Kidney tubule cell (primary cell): Measurements from ENCODE around the gene CHD2.
"Not testable (repeated sequence)": the region's sequence is repeated elsewhere in the genome, so short reads cannot be mapped to it uniquely, and the experiment has no call there.

Experiments used
- DNase-seq: peaks from one replicate; pipeline ENCODE4 v3.0.0-alpha.2; 2018; ENCODE audit warnings: low spot score

The CHD2 gene

GRCh38 chr15:92899948-92900730 lies at the start of gene CHD2:
Gene CHD2, plus strand, starts transcription at chr15:92900324. Its CDS starts 914 bp downstream, at chr15:92901238.
- DNase-seq = peak; percentile 91

GRCh38 chr15:92853222-92853621 lies 46.9 kb upstream of the CHD2 start:
- no peak for DNase-seq

- no peak for DNase-seq
These were observed 38.4 kb upstream of the CHD2 start for GRCh38 chr15:92861742-92862141.

GRCh38 chr15:92864127-92864814 lies 35.9 kb upstream of the CHD2 start:
- no peak for DNase-seq

- DNase-seq = peak; percentile 75
These were observed 30.7 kb upstream of the CHD2 start for GRCh38 chr15:92869263-92869940.

- peak; percentile 29 for DNase-seq
These were observed 30.0 kb upstream of the CHD2 start for GRCh38 chr15:92870010-92870591.

GRCh38 chr15:92872967-92873366 lies 27.2 kb upstream of the CHD2 start:
- DNase-seq = not testable (repeated sequence)

GRCh38 chr15:92877000-92877399 lies 23.1 kb upstream of the CHD2 start:
- DNase-seq = no peak

- no peak for DNase-seq
These were observed 22.7 kb upstream of the CHD2 start for GRCh38 chr15:92877416-92877815.

GRCh38 chr15:92878593-92879053 lies 21.5 kb upstream of the CHD2 start:
- DNase-seq = no peak

- no peak for DNase-seq
These were observed 20.0 kb upstream of the CHD2 start for GRCh38 chr15:92879949-92880725.

- no peak for DNase-seq
These were observed 19.3 kb upstream of the CHD2 start for GRCh38 chr15:92880796-92881195.

GRCh38 chr15:92881211-92881754 lies 18.8 kb upstream of the CHD2 start:
- peak; percentile 24 for DNase-seq

- DNase-seq = peak; percentile 100
These were observed 18.1 kb upstream of the CHD2 start for GRCh38 chr15:92881802-92882696.

GRCh38 chr15:92882697-92883162 lies 17.4 kb upstream of the CHD2 start:
- DNase-seq = no peak

- DNase-seq = peak; percentile 60
These were observed 16.8 kb upstream of the CHD2 start for GRCh38 chr15:92883163-92883875.

GRCh38 chr15:92883876-92884435 lies 16.2 kb upstream of the CHD2 start:
- peak; percentile 38 for DNase-seq

GRCh38 chr15:92884436-92885223 lies 15.5 kb upstream of the CHD2 start:
- DNase-seq = peak; percentile 44
